GM21390 (cell line): ENCODE measurements around the gene SYN1.
A peak's percentile ranks its signal among the peaks of the same experiment; 100 is the strongest.
"Not testable (repeated sequence)": the region's sequence is repeated elsewhere in the genome, so short reads cannot be mapped to it uniquely, and the experiment has no call there.

ENCODE experiments used
- ATAC-seq: cut with Tn5 transposase; IDR thresholded peaks from one replicate; pipeline ENCODE4 v1.9.1; 2021; ENCODE audit not compliant: unreplicated experiment

The SYN1 gene

DNA sequence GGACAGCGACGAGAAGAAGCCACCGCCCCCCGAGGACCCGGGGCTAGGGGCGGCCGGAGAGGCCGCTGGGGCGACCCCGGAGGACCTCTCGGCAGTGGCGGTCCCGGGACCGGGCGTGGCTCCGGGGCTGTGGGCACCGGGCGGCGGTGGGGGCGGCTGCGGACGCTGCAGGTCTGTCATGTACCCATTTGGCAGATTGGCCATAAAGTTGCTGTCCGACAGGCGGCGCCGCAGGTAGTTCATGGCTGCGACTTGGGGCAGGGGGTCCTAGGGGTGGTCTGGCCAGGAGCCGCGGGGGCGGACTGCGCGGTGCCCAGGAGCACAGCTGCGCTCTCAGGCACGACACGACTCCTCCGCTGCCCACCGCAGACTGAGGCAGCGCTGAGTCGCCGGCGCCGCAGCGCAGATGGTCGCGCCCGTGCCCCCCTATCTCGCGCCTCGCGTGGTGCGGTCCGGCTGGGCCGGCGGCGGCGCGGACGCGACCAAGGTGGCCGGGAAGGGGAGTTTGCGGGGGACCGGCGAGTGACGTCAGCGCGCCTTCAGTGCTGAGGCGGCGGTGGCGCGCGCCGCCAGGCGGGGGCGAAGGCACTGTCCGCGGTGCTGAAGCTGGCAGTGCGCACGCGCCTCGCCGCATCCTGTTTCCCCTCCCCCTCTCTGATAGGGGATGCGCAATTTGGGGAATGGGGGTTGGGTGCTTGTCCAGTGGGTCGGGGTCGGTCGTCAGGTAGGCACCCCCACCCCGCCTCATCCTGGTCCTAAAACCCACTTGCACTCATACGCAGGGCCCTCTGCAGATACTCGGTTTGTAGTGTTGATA is at the start of gene SYN1:
TSS of gene SYN1 (minus strand) at position 372 of the 817 bp plus-strand sequence. CDS start at position 243, 129 bp downstream.
- peak; percentile 75 for ATAC-seq

DNA sequence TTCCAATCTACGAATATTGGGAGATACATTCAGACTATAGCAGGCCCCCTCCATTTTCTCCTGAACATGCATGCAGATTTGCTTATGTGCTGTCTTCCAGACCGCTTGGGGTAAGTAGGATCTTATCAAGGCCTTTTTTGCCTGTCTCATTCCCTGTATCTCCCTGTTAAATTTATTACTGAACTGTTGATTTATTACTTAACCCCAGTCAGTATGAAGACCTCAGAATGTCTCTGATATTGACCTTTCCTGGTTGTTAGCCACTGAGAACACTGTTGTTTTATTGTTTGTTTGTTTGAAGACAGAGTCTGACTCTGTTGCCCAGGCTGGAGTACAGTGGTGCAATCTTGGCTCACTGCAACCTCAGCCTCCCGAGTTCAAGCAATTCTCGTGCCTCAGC is 46.1 kb upstream of the SYN1 start:
- ATAC-seq = not testable (repeated sequence)

DNA sequence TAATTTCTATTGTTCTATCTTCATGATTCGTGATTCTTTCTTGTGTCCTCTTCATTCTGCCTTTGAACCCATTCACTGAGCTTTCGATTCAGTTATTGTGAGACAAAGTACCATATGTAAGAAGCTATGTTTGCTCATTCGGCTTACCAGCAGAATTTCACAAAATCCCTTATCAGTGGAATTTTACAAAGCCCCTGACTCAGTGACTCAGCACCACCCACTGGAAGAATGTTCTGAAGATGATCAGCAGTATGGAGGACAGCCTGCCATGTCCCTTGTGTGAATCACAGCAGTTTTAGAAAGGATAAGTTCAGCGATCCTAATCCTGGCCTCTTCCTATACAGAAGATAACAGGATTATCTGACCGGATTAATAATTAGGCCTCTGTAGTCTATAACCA is 45.1 kb upstream of the SYN1 start:
- no peak for ATAC-seq

DNA sequence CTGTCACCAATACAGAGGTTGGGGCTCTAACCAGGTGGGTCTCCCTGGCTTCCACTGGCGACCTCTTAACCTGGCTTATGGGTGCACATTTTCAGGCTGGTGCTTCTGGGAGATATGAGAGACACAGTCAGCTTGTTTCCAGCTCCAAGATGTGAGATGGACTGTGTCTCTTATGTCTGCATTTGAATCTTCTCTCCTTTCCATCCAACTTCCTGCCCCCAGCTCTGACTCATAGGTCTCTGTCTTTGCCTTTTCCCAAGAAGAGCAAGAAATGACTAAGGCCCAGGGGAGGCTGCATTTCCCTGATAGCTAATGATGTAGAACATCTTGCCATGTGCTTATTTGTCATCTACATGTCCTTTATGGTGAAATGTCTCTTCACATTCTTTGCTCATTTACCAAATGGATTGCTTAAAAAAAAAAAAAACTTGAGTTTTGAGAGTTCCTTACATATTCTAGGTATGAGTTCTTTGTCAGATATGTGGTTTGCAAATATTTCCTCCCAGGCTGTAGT is 42.5 kb upstream of the SYN1 start:
- no peak for ATAC-seq

DNA sequence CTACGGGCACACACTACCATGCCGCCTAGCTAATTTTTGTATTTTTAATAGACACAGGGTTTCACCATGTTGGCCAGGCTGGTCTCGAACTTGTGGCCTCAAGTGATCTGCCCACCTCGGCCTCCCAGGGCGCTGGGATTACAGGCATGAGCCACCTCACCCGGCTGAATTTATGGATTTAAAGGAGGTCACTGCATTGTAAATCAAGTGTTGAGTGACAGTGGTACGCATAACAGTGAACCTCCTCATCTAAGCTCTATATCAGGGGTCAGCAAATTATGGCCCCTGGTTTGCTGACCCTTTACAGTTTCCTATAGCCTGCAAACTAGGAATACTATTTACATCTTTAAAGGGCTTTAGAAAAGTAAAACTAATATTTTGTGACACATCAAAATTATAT is 41.9 kb upstream of the SYN1 start:
- no peak for ATAC-seq

DNA sequence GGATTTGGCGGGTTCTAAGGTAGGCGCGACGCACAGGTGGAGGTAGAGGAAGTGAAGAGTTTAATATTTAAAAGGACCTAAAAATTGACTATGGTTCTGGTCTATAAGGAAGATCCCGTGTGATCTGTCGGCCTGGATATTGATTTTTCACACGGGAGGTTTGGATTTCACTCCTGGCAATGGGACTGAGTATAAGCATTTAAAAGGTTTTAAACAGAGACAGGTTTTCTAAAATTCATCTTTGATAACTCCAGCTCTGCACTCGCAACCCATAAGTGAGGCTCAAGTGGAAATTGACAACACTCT is 39.7 kb upstream of the SYN1 start:
- ATAC-seq = no peak

DNA sequence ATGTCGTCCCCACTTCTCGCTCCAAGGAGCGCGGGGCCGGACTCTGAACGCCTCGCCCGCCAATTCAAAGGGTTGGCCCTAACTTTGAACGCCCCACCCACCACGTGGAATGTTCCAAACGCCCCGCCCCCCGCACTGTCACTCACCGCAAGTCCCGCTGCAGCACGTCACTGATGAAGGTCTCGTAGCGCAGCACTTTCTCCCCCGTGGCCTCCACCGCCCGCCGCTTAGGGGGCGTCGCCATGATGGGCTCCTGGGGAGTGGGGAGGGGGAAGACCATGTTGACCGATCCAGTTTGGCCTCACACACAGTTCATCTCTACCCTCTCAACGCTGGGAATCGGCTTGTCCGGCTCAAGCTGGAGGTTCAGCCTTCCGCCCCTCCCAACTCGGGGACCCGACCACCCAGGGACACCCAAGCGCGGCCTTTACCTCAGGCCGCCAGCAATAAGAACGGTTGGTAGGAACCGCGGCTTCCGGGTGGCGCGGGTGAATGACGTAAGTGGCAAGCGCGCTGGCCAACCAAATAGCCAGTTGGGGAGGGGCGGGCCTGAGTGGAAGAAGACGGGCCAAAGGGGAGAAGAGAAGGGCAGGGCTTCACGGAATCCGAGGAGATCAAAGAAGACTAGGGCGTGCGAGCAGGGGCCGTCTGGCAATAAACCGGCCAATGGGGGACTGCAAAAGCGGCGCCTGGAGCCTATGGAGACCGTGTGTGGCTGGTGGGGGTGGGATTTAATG is 39.2 kb upstream of the SYN1 start, which contains the start of gene UXT:
TSS of gene UXT (minus strand) at position 497 of the 737 bp plus-strand sequence. CDS start at position 244, 253 bp downstream.
- ATAC-seq = peak; percentile 78

DNA sequence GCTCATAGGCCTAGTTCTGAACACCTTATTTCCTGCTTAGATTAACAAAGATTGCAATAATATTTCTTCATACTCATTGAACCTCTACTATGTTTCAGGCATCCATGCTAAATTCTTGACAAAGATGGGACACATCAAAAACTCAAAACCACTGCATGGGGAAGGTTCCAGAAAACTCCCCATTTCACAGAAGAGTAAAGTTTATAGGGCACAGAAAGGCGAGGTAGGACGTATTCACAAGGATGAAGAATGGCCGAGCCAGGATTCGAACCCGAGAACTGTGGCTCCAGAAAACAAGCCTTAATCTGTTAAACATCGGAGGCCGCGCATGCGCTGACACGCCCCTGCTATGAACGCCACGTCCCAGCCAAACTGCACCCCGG is 38.6 kb upstream of the SYN1 start:
- ATAC-seq = no peak

DNA sequence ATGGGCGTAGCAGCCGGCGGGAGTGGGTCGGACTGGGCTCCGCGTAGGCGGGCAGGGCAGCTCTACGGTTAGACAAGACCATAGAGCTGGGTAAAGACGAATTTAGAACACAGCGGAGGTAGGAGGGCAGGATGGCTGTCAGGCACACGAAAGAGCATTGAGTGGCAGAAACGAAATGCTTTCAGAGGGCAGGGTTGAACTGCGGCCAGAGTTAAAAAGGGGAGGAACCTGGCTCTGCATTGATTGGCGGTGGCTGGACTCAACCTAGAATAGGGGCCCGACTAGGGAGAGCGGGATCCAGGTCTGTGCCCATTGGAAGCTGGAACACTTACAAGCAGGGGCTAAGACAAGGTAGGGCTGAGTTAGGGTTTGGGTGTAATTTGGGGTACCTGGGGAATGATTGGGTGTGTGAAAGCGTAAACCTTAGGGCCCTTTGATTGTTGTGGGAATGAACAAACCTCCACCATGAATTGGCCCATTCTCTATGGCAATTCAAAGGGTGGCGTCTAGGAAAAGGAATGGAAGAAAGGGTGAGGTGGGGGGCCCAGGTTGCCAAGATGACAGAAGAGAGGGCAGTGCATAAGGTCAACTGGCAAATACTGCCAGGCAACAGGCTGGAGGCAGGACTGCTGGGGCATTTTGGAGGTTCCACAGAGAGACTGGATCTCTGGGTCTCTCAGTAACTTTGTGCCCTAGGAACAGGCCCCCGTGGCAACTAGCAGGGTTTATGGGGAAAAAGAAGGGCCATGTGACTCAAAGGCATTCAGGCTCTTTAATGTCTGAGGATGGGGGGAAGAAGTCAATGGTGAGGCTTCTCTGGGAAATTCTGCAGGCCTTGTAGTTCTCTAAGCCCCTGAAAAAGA is 31.6 kb upstream of the SYN1 start:
- ATAC-seq = no peak

DNA sequence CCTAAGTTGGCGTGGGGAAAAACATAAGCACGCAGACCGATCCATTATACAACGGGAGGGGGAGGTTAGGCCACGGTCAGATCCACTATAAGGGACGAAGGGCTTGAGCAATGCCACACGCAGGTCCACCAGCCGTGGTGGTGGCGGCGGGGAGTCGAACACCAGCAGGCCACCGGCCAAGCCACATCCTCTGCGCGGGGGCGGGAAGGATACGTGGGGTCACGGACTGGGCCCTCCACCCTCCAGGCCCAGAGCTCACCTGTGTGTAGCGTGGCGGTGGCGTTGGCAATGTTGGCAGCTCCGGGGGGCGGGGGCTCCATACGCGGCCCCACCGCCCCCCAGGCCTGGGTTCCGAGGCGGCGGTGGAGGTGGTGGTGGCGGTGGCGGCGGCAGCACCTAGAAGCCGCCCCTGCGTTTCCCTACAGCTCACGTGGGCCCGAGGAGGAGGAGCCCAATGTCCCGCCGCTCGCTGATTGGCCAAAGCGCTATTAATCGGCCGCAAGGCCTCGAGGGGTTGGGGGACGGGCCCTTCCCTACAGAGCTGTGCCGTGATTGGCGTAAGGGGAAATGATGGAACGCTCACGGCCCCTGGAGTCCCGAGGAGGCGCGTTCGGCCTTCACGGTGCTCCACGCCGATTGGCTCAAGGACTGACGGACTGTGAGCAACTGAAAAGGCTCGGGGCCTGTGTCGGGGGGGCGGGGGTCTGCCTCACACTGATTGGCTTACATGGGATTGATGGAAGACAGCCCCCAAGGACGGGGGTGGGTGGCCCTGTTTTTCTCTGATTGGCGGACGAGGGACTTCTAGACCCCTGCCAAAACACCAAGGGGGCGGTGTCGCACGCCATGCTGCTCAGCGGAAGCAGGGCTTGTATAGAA is 30.7 kb upstream of the SYN1 start, which contains the start of gene ELK1:
TSS of gene ELK1 (minus strand) at position 400 of the 879 bp plus-strand sequence. CDS start 9,122 bp downstream, outside the sequence.
- peak; percentile 91 for ATAC-seq

DNA sequence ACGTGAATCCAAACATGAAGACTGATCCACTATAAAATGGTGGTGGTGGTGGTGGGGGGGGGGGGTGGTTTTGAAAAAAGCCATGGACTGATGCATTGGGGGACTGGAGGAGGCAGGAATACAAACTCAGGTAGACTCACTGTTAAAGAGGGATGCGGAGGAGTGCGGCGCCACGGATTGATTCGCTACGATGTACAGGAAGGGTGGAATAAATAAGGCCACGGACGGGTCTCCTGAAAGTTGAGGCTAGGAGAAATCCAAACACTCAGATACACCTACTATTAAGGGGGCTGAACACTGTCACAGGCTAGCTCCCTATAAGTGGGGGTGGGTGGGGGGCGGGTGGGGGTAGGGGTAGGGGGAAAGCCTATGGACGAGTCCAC is 30.1 kb upstream of the SYN1 start:
- ATAC-seq = no peak

DNA sequence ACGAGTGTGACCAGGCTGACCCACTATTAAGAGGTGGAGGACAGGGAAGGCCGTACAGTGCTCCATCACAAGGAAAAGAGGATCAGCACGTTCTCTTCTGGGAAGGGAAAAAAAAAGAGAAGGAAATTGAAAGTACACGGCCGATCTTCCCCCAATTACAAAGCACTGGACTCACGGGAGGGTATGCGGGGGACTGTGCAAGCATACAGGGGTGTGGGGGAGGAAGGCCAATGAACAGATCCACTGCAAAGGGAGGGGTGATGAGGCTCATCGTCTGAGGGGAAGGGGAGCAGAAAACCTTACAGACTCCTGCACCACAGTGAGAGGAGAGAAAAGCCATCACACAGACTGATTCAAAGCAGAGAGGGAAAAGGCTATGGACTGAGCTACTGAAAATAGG is 29.6 kb upstream of the SYN1 start:
- ATAC-seq = no peak

DNA sequence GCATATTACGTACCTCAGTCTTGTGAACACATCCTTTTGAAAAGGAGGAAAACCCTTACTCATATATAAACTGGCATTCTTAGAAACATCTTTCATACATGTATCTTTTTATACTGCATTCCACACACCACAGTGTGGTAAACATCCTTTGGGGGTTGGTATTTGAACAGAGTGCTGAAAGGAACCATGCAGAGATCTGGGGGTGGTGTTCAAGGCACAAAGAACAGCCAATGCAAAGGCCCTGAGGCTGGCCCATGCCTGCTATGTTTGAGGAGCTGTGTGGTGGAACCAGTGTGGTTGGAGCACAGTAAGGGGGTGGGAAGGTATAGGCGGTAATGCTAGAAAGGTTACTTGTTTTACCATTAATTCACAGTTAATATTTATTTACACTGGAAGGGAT is 28.7 kb upstream of the SYN1 start:
- no peak for ATAC-seq

DNA sequence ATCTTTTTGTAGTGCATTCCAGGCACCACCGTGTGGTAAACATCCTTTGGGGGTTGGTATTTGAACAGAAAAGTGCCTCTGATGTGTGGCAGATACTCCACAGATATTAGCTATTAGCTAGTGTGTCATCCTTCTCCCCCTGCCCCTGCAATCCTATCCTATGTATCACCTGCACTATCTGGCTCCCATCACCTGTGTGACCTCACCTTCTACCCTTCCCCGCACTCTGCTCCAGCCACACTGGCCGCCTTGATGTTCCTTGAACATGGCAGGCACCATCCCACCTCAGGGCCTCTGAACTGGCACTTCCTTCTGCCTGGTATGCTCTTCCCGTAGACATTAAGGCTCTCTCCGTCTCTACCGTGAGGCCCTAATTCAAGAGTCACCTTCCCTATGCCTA is 27.0 kb upstream of the SYN1 start:
- ATAC-seq = no peak

DNA sequence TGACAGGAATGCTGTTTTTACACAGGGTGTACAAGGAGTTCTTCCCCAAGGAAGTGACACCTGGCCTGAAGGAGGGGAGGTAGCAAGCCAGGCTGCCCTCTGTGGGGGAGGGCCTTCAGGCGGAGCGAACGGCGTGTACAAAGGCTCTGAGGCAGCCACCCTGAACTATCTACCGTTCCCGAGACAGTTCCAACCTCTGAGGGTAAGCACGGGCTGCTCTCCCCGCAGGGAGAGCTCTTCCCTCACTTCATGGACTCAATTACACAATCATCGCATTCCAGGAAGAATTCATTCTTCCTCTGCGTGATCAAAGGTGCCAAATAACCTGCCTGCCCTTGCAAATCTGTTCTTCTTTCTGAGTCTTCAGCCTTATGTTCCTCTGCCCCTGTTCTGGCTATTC is 25.9 kb upstream of the SYN1 start:
- ATAC-seq = no peak

DNA sequence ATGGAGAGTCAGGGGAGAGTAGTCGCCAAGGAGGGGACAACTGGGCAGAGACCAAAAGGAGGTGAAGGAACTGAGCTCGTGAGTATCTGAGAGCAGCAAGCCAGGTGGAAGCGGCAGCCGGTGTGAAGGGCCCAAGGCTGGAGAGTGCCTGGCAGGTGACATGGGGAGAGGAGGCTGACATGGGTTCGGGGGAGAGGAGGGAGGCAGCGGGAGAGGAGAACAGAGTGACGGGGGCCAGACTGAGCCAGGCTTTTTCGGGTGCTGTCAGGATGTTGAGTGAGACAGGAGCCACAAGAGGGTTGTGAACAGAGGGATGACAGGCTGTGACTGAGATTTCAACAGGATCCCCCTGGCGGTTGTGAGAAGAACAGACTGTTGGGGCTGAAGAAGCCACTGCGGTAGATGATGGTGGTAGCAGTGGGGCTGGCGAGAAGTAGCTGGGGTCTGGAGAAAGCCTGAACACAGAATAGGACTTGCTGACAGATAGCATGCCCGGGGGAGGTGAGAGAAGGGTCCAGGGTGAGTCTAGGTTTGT is 25.0 kb upstream of the SYN1 start:
- ATAC-seq = no peak

DNA sequence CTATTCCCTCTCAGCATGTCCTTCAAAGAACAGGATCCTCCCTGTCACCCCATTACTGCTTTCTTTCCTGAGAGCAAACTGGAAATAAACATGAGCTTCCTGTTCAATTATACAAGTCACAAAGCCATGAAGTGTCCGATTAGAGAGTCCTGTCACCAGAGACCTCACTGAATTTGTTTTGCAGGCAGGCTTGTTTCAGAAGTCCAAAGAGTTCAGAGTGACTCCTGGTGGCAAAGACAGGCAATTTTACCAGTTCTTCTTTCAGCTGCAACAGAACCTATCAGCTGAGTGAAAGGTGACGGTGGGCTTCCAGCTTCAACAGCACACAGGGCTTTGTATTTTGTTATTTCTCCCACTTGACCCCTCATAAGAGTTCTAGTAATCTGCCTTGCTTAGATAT is 24.3 kb upstream of the SYN1 start:
- ATAC-seq = no peak

DNA sequence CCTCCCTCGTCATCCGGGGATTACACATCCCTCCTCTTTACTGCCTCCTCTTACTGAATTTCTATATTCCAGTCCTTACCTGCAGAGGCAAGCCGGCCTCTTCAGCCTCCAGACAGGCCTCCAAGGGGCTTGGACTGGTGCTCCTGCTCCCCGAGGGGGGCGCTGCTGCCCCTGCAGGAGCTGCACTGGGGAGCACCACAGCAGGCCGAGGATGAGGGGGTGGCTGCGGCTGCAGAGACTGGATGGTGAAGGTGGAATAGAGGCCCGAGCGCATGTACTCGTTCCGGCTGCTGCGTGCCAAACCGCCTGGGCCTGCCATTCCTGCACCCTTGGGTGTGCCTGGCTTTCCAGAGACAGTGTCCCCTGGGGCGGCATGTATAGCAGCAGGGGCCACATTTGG is 19.2 kb upstream of the SYN1 start:
- ATAC-seq = no peak

DNA sequence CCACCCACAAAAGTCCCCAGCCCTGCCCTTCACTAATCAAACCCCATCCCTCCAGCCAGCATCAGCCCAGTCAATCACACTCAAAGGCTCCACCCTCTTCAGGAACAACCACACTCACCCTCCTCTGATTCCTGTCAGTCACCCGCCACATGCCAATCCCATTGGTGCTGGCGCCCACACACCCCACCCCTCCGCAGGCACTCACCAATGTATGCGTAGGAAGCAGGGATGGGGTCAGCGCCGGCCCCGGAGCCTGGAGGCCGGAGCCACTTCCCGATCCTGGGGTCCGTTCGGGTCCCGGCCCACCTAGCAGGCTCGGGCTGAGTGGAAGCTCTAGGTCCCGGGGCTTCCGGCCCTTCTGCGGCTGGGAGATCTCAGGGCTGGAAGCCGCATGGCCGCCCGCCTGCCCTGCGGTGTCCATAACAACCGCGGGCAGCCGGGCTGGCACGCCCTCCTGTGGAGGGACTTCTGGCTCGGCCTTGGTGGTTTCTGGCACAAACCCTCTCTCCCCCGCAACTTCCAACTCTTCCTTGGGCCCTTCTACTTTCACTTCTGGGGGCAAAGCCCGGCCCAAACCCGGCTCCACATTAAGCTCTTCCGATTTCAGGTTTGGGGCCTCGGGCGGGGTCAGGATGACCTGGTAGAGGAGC is 18.0 kb upstream of the SYN1 start:
- ATAC-seq = peak; percentile 71
